Measurements from ENCODE around the gene PCDH9. TPM values are rescaled to one million over a fixed set of nuclear protein-coding genes. Genes with fewer than 3 reads are reported as not detected.

Gene PCDH9
- total RNA-seq, 4 donors from 2014 or later = 0.57 to 1.7 (median 0.97) TPM

- H3K27me3 ChIP-seq = no peaks in the 10 kb centered on the region
- no peak for DNase-seq
- H3K9me3 ChIP-seq = no peaks in the 10 kb centered on the region
- no peak overlapping the region for H3K27ac ChIP-seq
- H3K36me3 ChIP-seq = no peaks in the 10 kb centered on the region
- TF ChIP-seq POLR2A (IDR thresholded peaks at IDR 0.05) = no peak
- TF ChIP-seq CTCF (IDR thresholded peaks at IDR 0.05) = no peak
- no peak overlapping the region for H3K4me3 ChIP-seq
- no peaks in the 10 kb centered on the region for H3K4me1 ChIP-seq
These were observed 702.0 kb downstream of the PCDH9 start for GRCh38 chr13:66528180-66528579.

DNA sequence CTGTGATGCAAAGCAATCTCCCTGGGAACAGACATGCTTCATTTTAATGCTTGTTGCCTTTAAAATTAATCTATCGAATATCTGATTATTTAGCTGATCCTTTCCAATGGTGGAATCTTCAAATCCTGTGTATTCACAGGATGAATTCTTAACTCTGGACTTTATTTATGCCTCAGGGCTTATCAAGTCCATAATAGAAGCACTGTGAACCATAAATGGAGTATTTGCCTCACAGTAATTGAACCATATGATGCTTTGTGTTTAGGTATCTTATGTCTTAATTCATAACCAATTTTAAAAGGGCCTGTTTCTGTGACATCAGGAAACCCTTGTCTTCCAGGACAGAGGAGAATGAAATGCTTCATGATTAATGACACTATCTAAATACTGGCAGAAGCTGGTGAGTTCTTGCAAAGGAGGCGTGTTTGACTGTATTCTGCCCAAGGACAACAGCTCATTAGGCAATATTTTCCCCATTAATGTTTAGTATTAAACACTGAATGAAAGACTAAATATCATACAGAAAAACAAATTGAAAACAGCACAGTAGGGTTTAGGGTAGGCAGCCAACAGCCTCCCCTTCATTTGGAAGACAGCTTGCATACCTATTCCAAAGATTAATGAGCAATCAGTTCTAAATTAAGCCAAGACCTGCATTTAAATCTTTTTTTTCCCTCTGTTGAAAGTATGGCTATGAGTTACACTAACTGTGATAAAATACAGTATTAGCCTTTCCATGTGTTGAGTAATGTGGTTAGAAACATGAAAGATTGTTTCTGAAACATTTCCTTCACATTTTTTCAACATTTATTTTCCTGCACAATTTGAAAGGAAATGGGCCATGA is 709.4 kb downstream of the PCDH9 start:
- H3K27ac ChIP-seq = no peak overlapping the region
- DNase-seq = no peak
- no peaks in the 10 kb centered on the region for H3K27me3 ChIP-seq
- no peak for TF ChIP-seq POLR2A (IDR thresholded peaks at IDR 0.05)
- no peak for TF ChIP-seq CTCF (IDR thresholded peaks at IDR 0.05)
- no peaks in the 10 kb centered on the region for H3K9me3 ChIP-seq
- H3K4me3 ChIP-seq = no peak overlapping the region
- H3K4me1 ChIP-seq = no peaks in the 10 kb centered on the region
- no peaks in the 10 kb centered on the region for H3K36me3 ChIP-seq

DNA sequence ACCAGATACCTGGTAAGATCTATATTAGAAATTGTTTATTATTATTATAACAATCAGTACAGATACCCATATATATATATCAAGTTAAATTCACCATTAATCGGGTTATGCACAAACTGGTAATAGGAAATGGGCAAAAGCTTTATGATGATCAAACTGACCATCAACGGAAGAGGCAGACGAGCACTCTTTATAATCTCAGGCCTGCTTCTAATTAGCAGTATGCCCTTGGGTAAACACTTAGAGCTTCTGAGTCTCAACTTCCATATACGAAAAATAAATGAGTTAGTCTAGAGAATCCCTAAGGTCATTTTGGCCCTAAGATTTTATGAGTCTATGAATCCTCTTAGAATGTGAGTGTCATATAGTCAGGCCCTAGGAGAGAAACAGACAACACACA is 710.9 kb downstream of the PCDH9 start:
- DNase-seq = no peak
- no peak overlapping the region for H3K27ac ChIP-seq
- no peaks in the 10 kb centered on the region for H3K9me3 ChIP-seq
- TF ChIP-seq CTCF (IDR thresholded peaks at IDR 0.05) (no peak), POLR2A (IDR thresholded peaks at IDR 0.05) (no peak)
- no peaks in the 10 kb centered on the region for H3K27me3 ChIP-seq
- H3K36me3 ChIP-seq = no peaks in the 10 kb centered on the region
- no peaks in the 10 kb centered on the region for H3K4me1 ChIP-seq
- H3K4me3 ChIP-seq = no peak overlapping the region

DNA sequence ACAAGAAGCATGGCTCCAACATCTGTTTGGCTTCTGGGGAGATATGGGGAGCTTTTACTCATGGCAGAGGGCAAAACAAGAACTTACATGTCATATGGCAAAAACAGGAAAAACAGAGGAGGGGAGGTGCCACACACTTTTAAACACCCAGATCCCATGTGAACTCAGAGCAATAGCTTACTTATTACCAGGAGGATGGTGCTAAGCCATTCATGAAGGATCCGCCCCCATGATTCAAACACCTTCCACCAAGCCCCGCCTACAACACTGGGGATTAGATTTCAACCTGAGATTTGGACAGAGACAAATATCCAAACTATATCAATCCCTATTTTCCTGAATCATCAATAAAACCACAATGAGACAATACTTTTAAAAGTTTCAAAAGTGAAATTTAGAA is 712.1 kb downstream of the PCDH9 start:
- no peaks in the 10 kb centered on the region for H3K27me3 ChIP-seq
- H3K27ac ChIP-seq = no peak overlapping the region
- H3K4me3 ChIP-seq = no peak overlapping the region
- DNase-seq = no peak
- no peaks in the 10 kb centered on the region for H3K36me3 ChIP-seq
- H3K4me1 ChIP-seq = no peaks in the 10 kb centered on the region
- no peaks in the 10 kb centered on the region for H3K9me3 ChIP-seq
- no peak for TF ChIP-seq CTCF (IDR thresholded peaks at IDR 0.05)
- TF ChIP-seq POLR2A (IDR thresholded peaks at IDR 0.05) = no peak

- H3K4me1 ChIP-seq = no peaks in the 10 kb centered on the region
- H3K9me3 ChIP-seq = no peaks in the 10 kb centered on the region
- H3K27me3 ChIP-seq = no peaks in the 10 kb centered on the region
- no peak overlapping the region for H3K4me3 ChIP-seq
- no peak overlapping the region for H3K27ac ChIP-seq
- DNase-seq = no peak
- no peaks in the 10 kb centered on the region for H3K36me3 ChIP-seq
- TF ChIP-seq CTCF (IDR thresholded peaks at IDR 0.05) (no peak), POLR2A (IDR thresholded peaks at IDR 0.05) (no peak)
These were observed 716.4 kb downstream of the PCDH9 start for GRCh38 chr13:66513728-66514127.

Data from Peyer's patch (tissue), 4 donors.